Measurements from ENCODE around the gene CDC25B. TPM values are rescaled to one million over a fixed set of nuclear protein-coding genes. Genes with fewer than 3 reads are reported as not detected.
A peak's percentile ranks its signal among the peaks of the same experiment; 100 is the strongest.

Gene CDC25B
- total and polyA plus RNA-seq, 2 of the 13 experiments (the other 11 are each of a cell fraction or from before 2014, with no cell fraction given), result 14.5 to 19.4 TPM

- TF ChIP-seq ZNF235 (CRISPR knock-in tag; IDR thresholded peaks at IDR 0.05; ENCODE audit: borderline replicate concordance) (no peak), JUND (CRISPR knock-in tag; IDR thresholded peaks at IDR 0.05) (peak; percentile 83), ZNF619 (CRISPR knock-in tag; IDR thresholded peaks at IDR 0.05) (peak; percentile 44; the same call in 1 of the 2 replicates), ATAD3A (CRISPR knock-in tag; IDR thresholded peaks at IDR 0.05) (no peak), ZNF33A (CRISPR knock-in tag; IDR thresholded peaks at IDR 0.05; ENCODE audit: borderline replicate concordance) (no peak), HIVEP1 (CRISPR knock-in tag; IDR thresholded peaks at IDR 0.05) (0 out of 2 replicates have a peak, but pooled peaks have one; percentile 30), PAX8 (CRISPR knock-in tag; IDR thresholded peaks at IDR 0.05; ENCODE audit: borderline replicate concordance) (no peak), ARNT2 (CRISPR knock-in tag; IDR thresholded peaks at IDR 0.05; ENCODE audit: low read depth) (peak; percentile 52; the same call in 1 of the 2 replicates), HOXA7 (CRISPR knock-in tag; IDR thresholded peaks at IDR 0.05) (no peak), ZNF674 (CRISPR knock-in tag; IDR thresholded peaks at IDR 0.05; ENCODE audit: low read depth) (no peak), ZNF543 (CRISPR knock-in tag; IDR thresholded peaks at IDR 0.05) (peak; percentile 79; the same call in 1 of the 2 replicates), LCORL (IDR thresholded peaks at IDR 0.05) (no peak), LCORL (CRISPR knock-in tag; IDR thresholded peaks at IDR 0.05) (peak; percentile 91), ZNF547 (CRISPR knock-in tag; IDR thresholded peaks at IDR 0.05) (peak; percentile 91), ZNF576 (CRISPR knock-in tag; IDR thresholded peaks at IDR 0.05) (no peak), ZBTB38 (CRISPR knock-in tag; IDR thresholded peaks at IDR 0.05) (peak; percentile 90)
- TF ChIP-seq, protein P1, sequence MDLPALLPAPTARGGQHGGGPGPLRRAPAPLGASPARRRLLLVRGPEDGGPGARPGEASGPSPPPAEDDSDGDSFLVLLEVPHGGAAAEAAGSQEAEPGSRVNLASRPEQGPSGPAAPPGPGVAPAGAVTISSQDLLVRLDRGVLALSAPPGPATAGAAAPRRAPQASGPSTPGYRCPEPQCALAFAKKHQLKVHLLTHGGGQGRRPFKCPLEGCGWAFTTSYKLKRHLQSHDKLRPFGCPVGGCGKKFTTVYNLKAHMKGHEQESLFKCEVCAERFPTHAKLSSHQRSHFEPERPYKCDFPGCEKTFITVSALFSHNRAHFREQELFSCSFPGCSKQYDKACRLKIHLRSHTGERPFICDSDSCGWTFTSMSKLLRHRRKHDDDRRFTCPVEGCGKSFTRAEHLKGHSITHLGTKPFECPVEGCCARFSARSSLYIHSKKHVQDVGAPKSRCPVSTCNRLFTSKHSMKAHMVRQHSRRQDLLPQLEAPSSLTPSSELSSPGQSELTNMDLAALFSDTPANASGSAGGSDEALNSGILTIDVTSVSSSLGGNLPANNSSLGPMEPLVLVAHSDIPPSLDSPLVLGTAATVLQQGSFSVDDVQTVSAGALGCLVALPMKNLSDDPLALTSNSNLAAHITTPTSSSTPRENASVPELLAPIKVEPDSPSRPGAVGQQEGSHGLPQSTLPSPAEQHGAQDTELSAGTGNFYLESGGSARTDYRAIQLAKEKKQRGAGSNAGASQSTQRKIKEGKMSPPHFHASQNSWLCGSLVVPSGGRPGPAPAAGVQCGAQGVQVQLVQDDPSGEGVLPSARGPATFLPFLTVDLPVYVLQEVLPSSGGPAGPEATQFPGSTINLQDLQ (CRISPR knock-in tag; IDR thresholded peaks at IDR 0.05), result no peak; the same call in 1 of the 2 replicates
- TF ChIP-seq, protein P2, sequence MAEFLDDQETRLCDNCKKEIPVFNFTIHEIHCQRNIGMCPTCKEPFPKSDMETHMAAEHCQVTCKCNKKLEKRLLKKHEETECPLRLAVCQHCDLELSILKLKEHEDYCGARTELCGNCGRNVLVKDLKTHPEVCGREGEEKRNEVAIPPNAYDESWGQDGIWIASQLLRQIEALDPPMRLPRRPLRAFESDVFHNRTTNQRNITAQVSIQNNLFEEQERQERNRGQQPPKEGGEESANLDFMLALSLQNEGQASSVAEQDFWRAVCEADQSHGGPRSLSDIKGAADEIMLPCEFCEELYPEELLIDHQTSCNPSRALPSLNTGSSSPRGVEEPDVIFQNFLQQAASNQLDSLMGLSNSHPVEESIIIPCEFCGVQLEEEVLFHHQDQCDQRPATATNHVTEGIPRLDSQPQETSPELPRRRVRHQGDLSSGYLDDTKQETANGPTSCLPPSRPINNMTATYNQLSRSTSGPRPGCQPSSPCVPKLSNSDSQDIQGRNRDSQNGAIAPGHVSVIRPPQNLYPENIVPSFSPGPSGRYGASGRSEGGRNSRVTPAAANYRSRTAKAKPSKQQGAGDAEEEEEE (CRISPR knock-in tag; IDR thresholded peaks at IDR 0.05; ENCODE audit: borderline replicate concordance), result peak; percentile 30; the same call in 1 of the 2 replicates
- TF ChIP-seq, protein P3, sequence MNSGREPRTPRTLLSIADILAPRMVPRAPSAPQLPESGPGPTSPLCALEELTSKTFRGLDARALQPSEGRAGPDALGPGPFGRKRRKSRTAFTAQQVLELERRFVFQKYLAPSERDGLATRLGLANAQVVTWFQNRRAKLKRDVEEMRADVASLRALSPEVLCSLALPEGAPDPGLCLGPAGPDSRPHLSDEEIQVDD (CRISPR knock-in tag; IDR thresholded peaks at IDR 0.05; ENCODE audit: borderline replicate concordance), result peak; percentile 23; the same call in 1 of the 2 replicates
These were observed 22.3 kb downstream of the CDC25B start (continued) for GRCh38 chr20:3818155-3819151.

All from HepG2 (cell line).